Mesodermal cell (in vitro differentiated cells): ENCODE data around the gene CRB1.
"Not testable (repeated sequence)": the region's sequence is repeated elsewhere in the genome, so short reads cannot be mapped to it uniquely, and the experiment has no call there.

Experiments used
- H3K27ac ChIP-seq: 2 replicates; pipeline ENCODE4 v1.7.0; 2013; ENCODE audit warnings: mild to moderate bottlenecking, low read depth, low read length, moderate library complexity; ENCODE audit not compliant: severe bottlenecking
- H3K36me3 ChIP-seq: 2 replicates; pipeline ENCODE4 v1.7.1; 2013; ENCODE audit warnings: mild to moderate bottlenecking, low read length, moderate library complexity; ENCODE audit not compliant: control insufficient read depth, insufficient read depth
- H3K4me1 ChIP-seq: one replicate; pipeline ENCODE4 v1.7.1; 2013; ENCODE audit warnings: mild to moderate bottlenecking, low read length; ENCODE audit not compliant: insufficient read depth, control insufficient read depth, poor library complexity, severe bottlenecking
- H3K4me3 ChIP-seq: 2 replicates; pipeline ENCODE4 v1.7.0; 2013; ENCODE audit warnings: low read length, control low read depth, mild to moderate bottlenecking; ENCODE audit not compliant: insufficient read depth, poor library complexity, severe bottlenecking; ENCODE audit errors: extremely low read depth
- H3K9me3 ChIP-seq: 2 replicates; pipeline ENCODE4 v1.7.1; 2013; ENCODE audit warnings: mild to moderate bottlenecking, low read length, moderate library complexity; ENCODE audit not compliant: control insufficient read depth
- WGBS, 2 experiments: methylation state at CpG; one replicate each; pipeline ENCODE4 v1.1.5; 2013; ENCODE audit warnings: missing lambda C conversion rate in 2 of 2; ENCODE audit not compliant: insufficient coverage in 2 of 2; 5-methylcytosine and 5-hydroxymethylcytosine counted together

CRB1 gene

GRCh38 chr1:197471248-197471985, 203.4 kb downstream of the CRB1 start:
- Histone ChIP-seq H3K4me1 (peaks cover 9% of the 10 kb centered on the region), H3K4me3 (no peak overlapping the region), H3K27ac (no peak overlapping the region), H3K36me3 (no peaks in the 10 kb centered on the region), H3K9me3 (no peaks in the 10 kb centered on the region)
- WGBS, 2 experiments: 26 to 33% methylated on average over 2 to 4 of the region's 9 CpGs

- no peaks in the 10 kb centered on the region for H3K36me3 ChIP-seq
- H3K9me3 ChIP-seq: no peaks in the 10 kb centered on the region
- H3K4me1 ChIP-seq: peaks cover 9% of the 10 kb centered on the region
- H3K4me3 ChIP-seq: no peak overlapping the region
- WGBS, 2 experiments: 90 to 100% methylated on average over 1 to 2 of the region's 3 CpGs
- no peak overlapping the region for H3K27ac ChIP-seq
Observed at GRCh38 chr1:197472141-197472540, 204.1 kb downstream of the CRB1 start.

- H3K4me3 ChIP-seq: no peak overlapping the region
- H3K9me3 ChIP-seq: no peaks in the 10 kb centered on the region
- H3K27ac ChIP-seq: no peak overlapping the region
- H3K4me1 ChIP-seq: no peaks in the 10 kb centered on the region
- WGBS, 2 experiments: 90 to 100% methylated on average over 1 to 3 of the region's 6 CpGs
- no peaks in the 10 kb centered on the region for H3K36me3 ChIP-seq
Observed at GRCh38 chr1:197480446-197480845, 212.4 kb downstream of the CRB1 start.

GRCh38 chr1:197481101-197481500, 213.0 kb downstream of the CRB1 start:
- Histone ChIP-seq H3K4me3 (no peak overlapping the region), H3K9me3 (no peaks in the 10 kb centered on the region), H3K36me3 (no peaks in the 10 kb centered on the region), H3K4me1 (no peaks in the 10 kb centered on the region), H3K27ac (no peak overlapping the region)
- WGBS, 2 experiments: 88% methylated on average over 3 of the region's 4 CpGs

GRCh38 chr1:197485790-197486189, 217.7 kb downstream of the CRB1 start:
- Histone ChIP-seq H3K36me3 (no peaks in the 10 kb centered on the region), H3K4me3 (no peak overlapping the region), H3K9me3 (no peaks in the 10 kb centered on the region), H3K4me1 (no peaks in the 10 kb centered on the region), H3K27ac (no peak overlapping the region)
- WGBS, 2 experiments: 94 to 100% methylated on average over 2 of the region's 3 CpGs

GRCh38 chr1:197486946-197487345, 218.9 kb downstream of the CRB1 start:
- Histone ChIP-seq H3K4me1 (no peaks in the 10 kb centered on the region), H3K4me3 (no peak overlapping the region), H3K36me3 (no peaks in the 10 kb centered on the region), H3K9me3 (no peaks in the 10 kb centered on the region), H3K27ac (no peak overlapping the region)
- WGBS, 2 experiments: 100% methylated on average over 1 of the region's 2 CpGs

- not testable (repeated sequence) for H3K4me3 ChIP-seq, H3K36me3 ChIP-seq, H3K27ac ChIP-seq, H3K9me3 ChIP-seq, H3K4me1 ChIP-seq
- WGBS, 2 experiments: 100% methylated on average over 1 of the region's 1 CpG; no CpG with 5 or more reads in 1 of the 2 experiments
Observed at GRCh38 chr1:197491505-197491904, 223.5 kb downstream of the CRB1 start.

- Histone ChIP-seq H3K4me3 (no peak overlapping the region), H3K9me3 (no peaks in the 10 kb centered on the region), H3K36me3 (no peaks in the 10 kb centered on the region), H3K4me1 (no peaks in the 10 kb centered on the region), H3K27ac (no peak overlapping the region)
- 78 to 80% methylated on average over 6 to 7 of the region's 10 CpGs for WGBS, 2 experiments
Observed at GRCh38 chr1:197496722-197497121, 228.7 kb downstream of the CRB1 start.

GRCh38 chr1:197510691-197511378, 242.8 kb downstream of the CRB1 start:
- Histone ChIP-seq H3K4me1 (no peaks in the 10 kb centered on the region), H3K36me3 (no peaks in the 10 kb centered on the region), H3K4me3 (no peak overlapping the region), H3K9me3 (no peaks in the 10 kb centered on the region), H3K27ac (no peak overlapping the region)
- no CpG with 5 or more reads among the region's 4 CpGs for WGBS, 2 experiments

GRCh38 chr1:197515421-197515820, 247.4 kb downstream of the CRB1 start:
- H3K9me3 ChIP-seq: no peaks in the 10 kb centered on the region
- no peak overlapping the region for H3K4me3 ChIP-seq
- H3K36me3 ChIP-seq: no peaks in the 10 kb centered on the region
- no peak overlapping the region for H3K27ac ChIP-seq
- H3K4me1 ChIP-seq: no peaks in the 10 kb centered on the region
- no CpG with 5 or more reads among the region's 1 CpG for WGBS, 2 experiments

- Histone ChIP-seq H3K27ac (no peak overlapping the region), H3K4me1 (no peaks in the 10 kb centered on the region), H3K36me3 (no peaks in the 10 kb centered on the region), H3K4me3 (no peak overlapping the region), H3K9me3 (no peaks in the 10 kb centered on the region)
- 89 to 100% methylated on average over 1 of the region's 1 CpG for WGBS, 2 experiments
Observed at GRCh38 chr1:197519741-197520334, 251.8 kb downstream of the CRB1 start.
